ENCODE results near the gene SH2D6. TPM values are rescaled to one million over a fixed set of nuclear protein-coding genes. Genes with fewer than 3 reads are reported as not detected.

SH2D6 gene
- total and polyA plus RNA-seq, 4 donors, result 0.14 to 0.74 (median 0.53) TPM

DNA sequence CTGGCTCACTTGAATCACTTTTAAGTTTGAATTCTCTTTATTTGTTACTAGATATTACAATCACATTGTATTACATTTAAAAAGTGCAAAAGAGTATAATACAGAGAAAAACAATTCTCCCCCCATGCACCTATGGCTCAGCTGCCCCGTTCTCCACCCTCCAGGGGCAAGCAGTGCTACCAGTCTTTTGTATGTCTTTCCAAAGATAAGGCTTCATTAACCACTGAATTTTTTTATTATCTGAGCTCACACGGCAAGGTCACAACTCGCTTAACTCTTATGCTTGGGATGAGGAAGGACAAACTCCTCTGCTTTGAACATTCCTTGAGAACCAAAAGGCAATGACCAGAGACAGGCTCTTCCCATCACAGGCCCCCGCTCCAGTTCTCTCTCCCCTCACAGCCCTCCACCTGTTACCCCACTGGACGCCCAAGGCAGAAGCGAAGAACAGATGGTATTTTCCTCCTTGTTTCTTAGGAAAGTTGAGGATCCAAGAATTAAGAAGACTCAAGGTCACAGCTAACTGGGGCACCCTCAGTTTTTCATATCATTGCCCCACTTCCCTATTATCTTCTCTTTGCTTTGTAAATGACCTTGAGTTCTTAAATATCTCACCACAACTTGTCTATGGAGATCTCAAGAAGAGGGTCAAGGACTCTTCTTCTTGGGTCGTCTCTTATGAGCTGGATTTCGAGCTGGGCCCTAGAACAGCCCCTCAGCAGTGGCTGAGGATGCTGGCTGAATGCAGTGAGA is 30.1 kb downstream of the SH2D6 start:
- ATAC-seq (ENCODE audit: insufficient read depth, low FRiP score), result no peak
- no peak for DNase-seq
- no peak overlapping the region for H3K27ac ChIP-seq (ENCODE audit: low read depth in 1 of 2, low read length in 1 of 2)
- no peaks in the 10 kb centered on the region for H3K4me1 ChIP-seq (ENCODE audit: control insufficient read depth in 5 of 5, insufficient read depth in 5 of 5, low read length in 5 of 5)
- H3K27me3 ChIP-seq (ENCODE audit: control insufficient read depth in 3 of 3, insufficient read depth in 3 of 3, low read length in 2 of 3), result no peaks in the 10 kb centered on the region
- H3K9ac ChIP-seq (ENCODE audit: insufficient read depth in 1 of 2, low read length in 2 of 2), result no peak overlapping the region
- no peaks in the 10 kb centered on the region for H3K36me3 ChIP-seq (ENCODE audit: control insufficient read depth in 4 of 4, insufficient read depth in 4 of 4, low read length in 4 of 4)
- WGBS, 2 donors, result 90 to 93% methylated on average over 8 of the region's 8 CpGs
- TF ChIP-seq, protein P1, sequence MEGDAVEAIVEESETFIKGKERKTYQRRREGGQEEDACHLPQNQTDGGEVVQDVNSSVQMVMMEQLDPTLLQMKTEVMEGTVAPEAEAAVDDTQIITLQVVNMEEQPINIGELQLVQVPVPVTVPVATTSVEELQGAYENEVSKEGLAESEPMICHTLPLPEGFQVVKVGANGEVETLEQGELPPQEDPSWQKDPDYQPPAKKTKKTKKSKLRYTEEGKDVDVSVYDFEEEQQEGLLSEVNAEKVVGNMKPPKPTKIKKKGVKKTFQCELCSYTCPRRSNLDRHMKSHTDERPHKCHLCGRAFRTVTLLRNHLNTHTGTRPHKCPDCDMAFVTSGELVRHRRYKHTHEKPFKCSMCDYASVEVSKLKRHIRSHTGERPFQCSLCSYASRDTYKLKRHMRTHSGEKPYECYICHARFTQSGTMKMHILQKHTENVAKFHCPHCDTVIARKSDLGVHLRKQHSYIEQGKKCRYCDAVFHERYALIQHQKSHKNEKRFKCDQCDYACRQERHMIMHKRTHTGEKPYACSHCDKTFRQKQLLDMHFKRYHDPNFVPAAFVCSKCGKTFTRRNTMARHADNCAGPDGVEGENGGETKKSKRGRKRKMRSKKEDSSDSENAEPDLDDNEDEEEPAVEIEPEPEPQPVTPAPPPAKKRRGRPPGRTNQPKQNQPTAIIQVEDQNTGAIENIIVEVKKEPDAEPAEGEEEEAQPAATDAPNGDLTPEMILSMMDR (IDR thresholded peaks at IDR 0.05; ENCODE audit: control extremely low read depth, extremely low read depth), result no peak
- no peak overlapping the region for H3K4me3 ChIP-seq
- no peaks in the 10 kb centered on the region for H3K9me3 ChIP-seq (ENCODE audit: control insufficient read depth in 4 of 4, insufficient read depth in 3 of 4, low read length in 3 of 4)

DNA sequence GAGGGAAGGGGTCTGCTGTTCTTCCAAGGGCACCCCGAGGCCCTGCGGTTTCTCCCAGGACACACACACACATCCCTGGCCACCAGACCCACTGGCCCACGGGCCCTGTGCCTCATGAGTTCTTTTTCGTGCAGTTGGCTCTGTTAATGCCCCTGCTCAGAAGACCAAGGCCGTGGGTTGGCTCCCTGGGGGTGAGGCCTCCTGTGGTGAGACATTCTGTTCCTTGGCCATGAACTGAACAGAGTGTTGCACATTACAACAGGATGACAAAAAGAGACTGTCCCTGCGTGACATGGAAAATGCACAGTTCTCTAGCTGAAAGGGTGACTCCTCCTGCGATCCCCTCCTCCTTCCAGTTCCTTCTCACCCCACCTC is 30.7 kb downstream of the SH2D6 start:
- TF ChIP-seq, protein P1 (IDR thresholded peaks at IDR 0.05; ENCODE audit: control extremely low read depth, extremely low read depth), result no peak
- 93 to 94% methylated on average over 7 of the region's 7 CpGs for WGBS, 2 donors
- ATAC-seq (ENCODE audit: insufficient read depth, low FRiP score) (no peak), DNase-seq (no peak)
- H3K36me3 ChIP-seq (ENCODE audit: control insufficient read depth in 4 of 4, insufficient read depth in 4 of 4, low read length in 4 of 4), result no peaks in the 10 kb centered on the region
- H3K4me3 ChIP-seq, result no peak overlapping the region
- no peaks in the 10 kb centered on the region for H3K4me1 ChIP-seq (ENCODE audit: control insufficient read depth in 5 of 5, insufficient read depth in 5 of 5, low read length in 5 of 5)
- no peak overlapping the region for H3K9ac ChIP-seq (ENCODE audit: insufficient read depth in 1 of 2, low read length in 2 of 2)
- no peaks in the 10 kb centered on the region for H3K9me3 ChIP-seq (ENCODE audit: control insufficient read depth in 4 of 4, insufficient read depth in 3 of 4, low read length in 3 of 4)
- no peaks in the 10 kb centered on the region for H3K27me3 ChIP-seq (ENCODE audit: control insufficient read depth in 3 of 3, insufficient read depth in 3 of 3, low read length in 2 of 3)
- H3K27ac ChIP-seq (ENCODE audit: low read depth in 1 of 2, low read length in 1 of 2), result no peak overlapping the region

DNA sequence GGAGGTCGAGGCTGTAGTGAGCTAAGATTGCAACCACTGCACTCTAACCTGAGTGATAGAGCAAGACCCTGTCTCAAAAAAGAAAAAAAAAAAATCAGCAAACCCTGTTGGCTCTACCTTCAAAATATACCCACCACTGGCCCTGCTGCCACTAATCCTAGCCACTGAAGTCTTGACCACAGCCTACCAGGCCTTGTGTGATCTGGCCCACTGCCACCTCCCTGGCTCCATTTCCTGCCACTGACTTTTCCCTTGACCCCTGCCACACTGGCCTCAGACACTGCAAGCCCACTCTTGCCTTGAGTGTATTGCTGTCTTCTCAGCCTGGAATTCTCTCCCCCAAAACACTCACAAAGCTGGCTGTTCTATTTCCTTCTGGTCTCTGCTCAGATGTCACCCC is 33.7 kb downstream of the SH2D6 start:
- H3K36me3 ChIP-seq (ENCODE audit: control insufficient read depth in 4 of 4, insufficient read depth in 4 of 4, low read length in 4 of 4), result no peaks in the 10 kb centered on the region
- H3K9ac ChIP-seq (ENCODE audit: insufficient read depth in 1 of 2, low read length in 2 of 2), result no peak overlapping the region
- H3K27me3 ChIP-seq (ENCODE audit: control insufficient read depth in 3 of 3, insufficient read depth in 3 of 3, low read length in 2 of 3), result no peaks in the 10 kb centered on the region
- 94 to 100% methylated on average over 1 of the region's 1 CpG for whole genome bisulfite sequencing, 2 donors
- no peak for DNase-seq
- TF ChIP-seq, protein P1 (IDR thresholded peaks at IDR 0.05; ENCODE audit: control extremely low read depth, extremely low read depth), result no peak
- no peak overlapping the region for H3K27ac ChIP-seq (ENCODE audit: low read depth in 1 of 2, low read length in 1 of 2)
- no peak overlapping the region for H3K4me3 ChIP-seq
- H3K4me1 ChIP-seq (ENCODE audit: control insufficient read depth in 5 of 5, insufficient read depth in 5 of 5, low read length in 5 of 5), result no peaks in the 10 kb centered on the region
- no peak for ATAC-seq (ENCODE audit: insufficient read depth, low FRiP score)
- H3K9me3 ChIP-seq (ENCODE audit: control insufficient read depth in 4 of 4, insufficient read depth in 3 of 4, low read length in 3 of 4), result no peaks in the 10 kb centered on the region

DNA sequence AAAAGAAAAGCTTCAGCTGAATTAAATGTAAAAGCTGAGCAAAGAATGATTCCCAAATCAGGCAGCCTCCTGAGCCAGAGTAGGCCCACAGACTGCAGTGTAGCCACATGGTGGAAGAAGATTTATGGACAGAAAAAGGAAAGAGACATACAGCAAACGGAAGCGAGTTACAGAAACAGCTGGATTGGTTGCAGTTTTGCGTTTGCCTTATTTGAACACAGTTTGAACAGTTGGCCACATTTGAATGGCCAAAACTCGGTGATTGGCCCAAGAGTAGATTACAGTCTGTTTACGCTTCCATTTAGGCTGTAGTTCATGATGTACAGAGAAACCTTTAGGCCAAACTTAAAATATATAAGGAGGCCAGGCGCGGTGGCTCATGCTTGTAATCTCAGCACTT is 35.1 kb downstream of the SH2D6 start:
- Histone ChIP-seq H3K9me3 (ENCODE audit: control insufficient read depth in 4 of 4, insufficient read depth in 3 of 4, low read length in 3 of 4) (no peaks in the 10 kb centered on the region), H3K27ac (ENCODE audit: low read depth in 1 of 2, low read length in 1 of 2) (no peak overlapping the region), H3K27me3 (ENCODE audit: control insufficient read depth in 3 of 3, insufficient read depth in 3 of 3, low read length in 2 of 3) (no peaks in the 10 kb centered on the region), H3K9ac (ENCODE audit: insufficient read depth in 1 of 2, low read length in 2 of 2) (no peak overlapping the region), H3K4me1 (ENCODE audit: control insufficient read depth in 5 of 5, insufficient read depth in 5 of 5, low read length in 5 of 5) (no peaks in the 10 kb centered on the region), H3K36me3 (ENCODE audit: control insufficient read depth in 4 of 4, insufficient read depth in 4 of 4, low read length in 4 of 4) (no peaks in the 10 kb centered on the region), H3K4me3 (no peak overlapping the region)
- TF ChIP-seq, protein P1 (IDR thresholded peaks at IDR 0.05; ENCODE audit: control extremely low read depth, extremely low read depth), result no peak
- no peak for DNase-seq
- ATAC-seq (ENCODE audit: insufficient read depth, low FRiP score), result no peak
- 66 to 85% methylated on average over 7 of the region's 7 CpGs for WGBS, 2 donors
